ENCODE results near the gene ZNF853. TPM values are rescaled to one million over a fixed set of nuclear protein-coding genes. Genes with fewer than 3 reads are reported as not detected.

Gene ZNF853
- total RNA-seq, 1 donor from 2014 or later: 6.2 TPM

- no peaks in the 10 kb centered on the region for H4K20me1 ChIP-seq (ENCODE audit: low read depth)
- peaks cover 8% of the 10 kb centered on the region for H3K27me3 Mint-ChIP-seq (ENCODE audit: insufficient read depth, low read depth)
- no peaks in the 10 kb centered on the region for H3K79me2 ChIP-seq (ENCODE audit: low read depth)
- no peak overlapping the region for H3K9ac ChIP-seq
- no peaks in the 10 kb centered on the region for H3K27me3 ChIP-seq
- no peak overlapping the region for H3K4me3 Mint-ChIP-seq
- H3F3A ChIP-seq (ENCODE audit: low read depth): peaks cover 4% of the 10 kb centered on the region
- no peak overlapping the region for H3K4me3 ChIP-seq
- no peak overlapping the region for H3K27ac ChIP-seq
- no peaks in the 10 kb centered on the region for H3K4me1 Mint-ChIP-seq
- H3K27ac Mint-ChIP-seq: no peak overlapping the region
- no peaks in the 10 kb centered on the region for H3K9me3 ChIP-seq (ENCODE audit: low read depth)
- no peaks in the 10 kb centered on the region for H3K9me3 Mint-ChIP-seq
- no peaks in the 10 kb centered on the region for H3K36me3 ChIP-seq
- peaks cover 5% of the 10 kb centered on the region for H3K36me3 Mint-ChIP-seq
- no peak for DNase-seq (ENCODE audit: low spot score)
- no peak overlapping the region for H2AFZ ChIP-seq (replicated peaks)
- H3K4me2 ChIP-seq: no peak overlapping the region
- no peaks in the 10 kb centered on the region for H3K4me1 ChIP-seq
- TF ChIP-seq EZH2phosphoT487 (IDR thresholded peaks at IDR 0.05) (no peak), EZH2 (IDR thresholded peaks at IDR 0.05) (no peak), CTCF (IDR thresholded peaks at IDR 0.05) (no peak)
Measured at GRCh38 chr7:6608794-6609193, 6.6 kb upstream of the ZNF853 start.

GRCh38 chr7:6612819-6613218 lies 2.6 kb upstream of the ZNF853 start:
- Mint-ChIP-seq H3K9me3 (no peaks in the 10 kb centered on the region), H3K27me3 (ENCODE audit: insufficient read depth, low read depth) (peaks cover 9% of the 10 kb centered on the region), H3K4me1 (peaks cover 9% of the 10 kb centered on the region), H3K36me3 (peaks cover 4% of the 10 kb centered on the region), H3K27ac (no peak overlapping the region), H3K4me3 (no peak overlapping the region)
- Histone ChIP-seq H4K20me1 (ENCODE audit: low read depth) (no peaks in the 10 kb centered on the region), H3K4me1 (peaks cover 8% of the 10 kb centered on the region), H3K4me3 (no peak overlapping the region), H3K27ac (no peak overlapping the region), H3K79me2 (ENCODE audit: low read depth) (no peaks in the 10 kb centered on the region), H3F3A (ENCODE audit: low read depth) (peaks cover 19% of the 10 kb centered on the region), H3K9me3 (ENCODE audit: low read depth) (no peaks in the 10 kb centered on the region), H3K27me3 (no peaks in the 10 kb centered on the region), H2AFZ (replicated peaks) (no peak overlapping the region), H3K4me2 (no peak overlapping the region), H3K9ac (no peak overlapping the region), H3K36me3 (no peaks in the 10 kb centered on the region)
- TF ChIP-seq EZH2phosphoT487 (IDR thresholded peaks at IDR 0.05) (no peak), CTCF (IDR thresholded peaks at IDR 0.05) (no peak), EZH2 (IDR thresholded peaks at IDR 0.05) (no peak)
- no peak for DNase-seq (ENCODE audit: low spot score)

- Histone ChIP-seq H3K27ac (no peak overlapping the region), H3K79me2 (ENCODE audit: low read depth) (no peaks in the 10 kb centered on the region), H2AFZ (replicated peaks) (no peak overlapping the region), H3K9me3 (ENCODE audit: low read depth) (no peaks in the 10 kb centered on the region), H3K4me1 (peaks cover 8% of the 10 kb centered on the region), H4K20me1 (ENCODE audit: low read depth) (no peaks in the 10 kb centered on the region), H3K36me3 (no peaks in the 10 kb centered on the region), H3F3A (ENCODE audit: low read depth) (peaks cover 19% of the 10 kb centered on the region), H3K9ac (no peak overlapping the region), H3K4me2 (no peak overlapping the region), H3K4me3 (no peak overlapping the region), H3K27me3 (no peaks in the 10 kb centered on the region)
- H3K4me1 Mint-ChIP-seq: peaks cover 9% of the 10 kb centered on the region
- no peaks in the 10 kb centered on the region for H3K9me3 Mint-ChIP-seq
- TF ChIP-seq CTCF (IDR thresholded peaks at IDR 0.05): no peak
- H3K36me3 Mint-ChIP-seq: peaks cover 4% of the 10 kb centered on the region
- peaks cover 9% of the 10 kb centered on the region for H3K27me3 Mint-ChIP-seq (ENCODE audit: insufficient read depth, low read depth)
- no peak overlapping the region for H3K27ac Mint-ChIP-seq
- no peak for DNase-seq (ENCODE audit: low spot score)
- peak overlapping the region; percentile 68 for H3K4me3 Mint-ChIP-seq
Measured at GRCh38 chr7:6613706-6614105, 1.7 kb upstream of the ZNF853 start.
